GM12874 (cell line): ENCODE results near the gene RFX1.

ENCODE experiments used
- TF ChIP-seq, protein P1 (sequence below): IDR thresholded peaks from 2 replicates; pipeline ENCODE4 v1.5.1; 2011; ENCODE audit warnings: low read depth, mild to moderate bottlenecking, control low read depth, low read length, moderate library complexity; ENCODE audit not compliant: insufficient read depth

Gene RFX1

DNA sequence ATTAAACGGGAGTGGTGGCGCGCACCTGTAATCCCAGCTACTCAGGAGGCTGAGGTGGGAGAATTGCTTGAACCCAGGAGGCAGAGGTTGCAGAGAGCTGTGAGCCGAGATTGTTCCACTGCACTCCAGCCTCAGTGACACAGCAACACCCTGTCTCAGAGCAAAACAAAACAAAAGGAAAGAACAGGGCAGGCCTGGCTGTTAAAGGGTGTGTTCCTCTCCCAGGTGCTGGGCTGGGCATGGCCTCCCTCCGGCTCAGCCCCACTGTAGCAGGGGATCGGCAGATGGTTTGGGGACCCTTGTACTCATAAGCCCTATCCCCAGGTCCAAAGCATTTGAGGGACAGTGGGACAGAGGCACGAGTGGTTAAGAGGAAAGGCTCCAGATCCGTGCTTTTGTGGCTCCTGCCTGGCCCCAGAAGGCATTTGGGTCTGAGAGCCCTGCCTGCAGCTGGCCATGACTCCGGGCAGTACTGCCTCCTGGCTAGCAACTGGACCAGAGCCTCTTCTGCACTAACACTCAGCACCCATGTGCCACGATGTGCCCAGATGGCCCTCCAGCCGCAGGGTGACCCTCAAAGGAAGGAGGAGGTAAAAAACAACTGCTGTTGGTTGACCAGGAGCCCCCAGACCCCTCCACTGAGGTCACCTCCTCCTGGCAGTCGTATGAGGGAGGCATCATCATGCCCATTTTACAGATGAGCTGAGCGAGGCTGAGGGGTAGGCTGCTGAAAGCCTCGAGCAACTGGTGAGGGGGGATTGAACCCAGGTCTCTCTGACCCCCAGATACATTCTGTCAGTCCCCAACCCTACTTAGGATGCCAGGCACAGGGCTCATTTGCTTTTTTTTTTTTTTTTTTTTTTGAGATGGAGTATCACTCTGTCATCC is 10.0 kb downstream of the RFX1 start:
- TF ChIP-seq, protein P1, sequence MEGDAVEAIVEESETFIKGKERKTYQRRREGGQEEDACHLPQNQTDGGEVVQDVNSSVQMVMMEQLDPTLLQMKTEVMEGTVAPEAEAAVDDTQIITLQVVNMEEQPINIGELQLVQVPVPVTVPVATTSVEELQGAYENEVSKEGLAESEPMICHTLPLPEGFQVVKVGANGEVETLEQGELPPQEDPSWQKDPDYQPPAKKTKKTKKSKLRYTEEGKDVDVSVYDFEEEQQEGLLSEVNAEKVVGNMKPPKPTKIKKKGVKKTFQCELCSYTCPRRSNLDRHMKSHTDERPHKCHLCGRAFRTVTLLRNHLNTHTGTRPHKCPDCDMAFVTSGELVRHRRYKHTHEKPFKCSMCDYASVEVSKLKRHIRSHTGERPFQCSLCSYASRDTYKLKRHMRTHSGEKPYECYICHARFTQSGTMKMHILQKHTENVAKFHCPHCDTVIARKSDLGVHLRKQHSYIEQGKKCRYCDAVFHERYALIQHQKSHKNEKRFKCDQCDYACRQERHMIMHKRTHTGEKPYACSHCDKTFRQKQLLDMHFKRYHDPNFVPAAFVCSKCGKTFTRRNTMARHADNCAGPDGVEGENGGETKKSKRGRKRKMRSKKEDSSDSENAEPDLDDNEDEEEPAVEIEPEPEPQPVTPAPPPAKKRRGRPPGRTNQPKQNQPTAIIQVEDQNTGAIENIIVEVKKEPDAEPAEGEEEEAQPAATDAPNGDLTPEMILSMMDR: no peak

DNA sequence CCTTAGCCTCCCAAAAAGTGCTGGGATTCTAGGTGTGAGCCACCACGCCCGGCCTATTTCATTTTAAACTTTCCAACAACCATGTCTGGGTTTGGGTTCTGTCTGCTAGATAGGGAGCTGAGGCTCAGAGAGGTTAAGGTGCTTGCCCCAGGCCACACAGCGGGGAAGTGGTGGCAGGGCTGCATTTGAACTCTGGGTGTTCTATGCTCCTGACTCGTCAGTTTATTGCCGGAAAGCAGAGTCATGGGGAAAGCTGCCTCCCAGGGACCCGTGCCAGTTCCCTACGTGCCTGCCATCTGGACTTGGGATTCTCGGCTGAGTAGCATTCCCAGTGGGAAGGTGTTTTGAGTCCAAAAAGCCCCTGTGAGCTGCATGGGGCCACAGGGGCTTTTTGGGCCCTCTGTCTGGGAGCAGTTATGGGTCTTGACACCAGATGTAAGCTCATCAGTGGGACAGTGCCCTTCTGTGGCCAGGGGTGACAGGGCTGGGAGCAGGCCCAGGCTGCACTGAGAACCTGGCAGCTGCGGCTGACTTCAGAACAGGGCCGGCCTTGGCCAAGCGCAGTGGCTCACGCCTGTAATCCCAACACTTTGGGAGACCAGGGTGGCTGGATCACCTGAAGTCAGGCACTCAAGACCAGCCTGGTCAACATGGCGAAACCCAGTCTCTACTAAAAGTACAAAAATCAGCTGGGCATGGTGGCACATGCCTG is 10.9 kb downstream of the RFX1 start:
- TF ChIP-seq, protein P1: no peak

DNA sequence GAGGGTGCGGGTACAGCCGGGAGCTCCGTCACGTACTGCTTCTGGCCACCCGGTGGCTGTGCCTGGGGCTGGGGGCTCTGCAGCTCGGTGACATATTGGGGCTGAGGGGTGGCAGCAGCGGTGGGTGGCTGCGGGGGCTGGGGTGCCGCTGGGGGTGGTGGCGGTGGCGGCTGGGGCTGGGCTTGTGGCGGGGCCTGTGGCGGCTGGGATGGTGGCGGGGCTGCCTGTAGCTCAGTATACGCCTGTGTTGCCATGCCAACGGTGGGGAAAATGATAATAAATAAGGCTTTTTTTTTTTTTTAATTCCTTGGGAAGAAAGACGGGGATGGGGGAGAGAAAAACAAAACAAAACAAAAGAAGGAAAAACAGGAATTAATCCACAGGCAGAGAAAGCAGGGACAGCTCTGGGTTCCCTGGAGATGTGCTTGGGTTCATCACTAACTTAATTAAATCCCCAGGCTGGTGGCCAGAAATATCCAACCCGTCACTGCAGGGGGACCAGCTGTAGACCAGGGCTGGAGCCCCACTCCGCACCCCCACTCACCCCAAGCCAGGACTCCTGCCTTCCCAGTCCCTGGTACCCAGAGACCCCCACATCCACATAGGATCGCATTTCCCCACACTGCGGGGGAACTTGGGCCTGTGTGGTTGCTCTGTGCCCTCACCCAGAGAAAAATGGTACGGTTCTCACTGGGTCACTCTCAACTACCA is 12.4 kb downstream of the RFX1 start:
- TF ChIP-seq, protein P1: no peak

DNA sequence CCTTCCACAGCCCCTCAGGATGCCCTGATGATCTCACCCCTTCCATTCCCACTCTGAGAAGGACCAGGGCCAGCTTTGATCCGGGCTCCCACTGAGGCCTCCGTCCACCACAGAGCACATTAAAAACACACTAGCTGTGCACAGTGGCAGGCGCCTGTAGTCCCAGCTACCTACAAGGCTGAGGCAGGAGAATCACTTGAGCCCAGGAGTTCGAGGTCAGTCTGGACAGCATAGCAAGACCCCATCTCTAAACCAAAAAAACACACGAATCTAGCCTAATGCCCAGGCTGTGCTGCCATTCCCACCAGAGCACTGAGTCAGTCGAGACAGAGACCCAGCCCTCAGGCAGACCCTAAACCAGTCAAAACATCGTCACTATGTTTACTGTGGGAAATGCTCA is 14.1 kb downstream of the RFX1 start:
- TF ChIP-seq, protein P1: no peak

DNA sequence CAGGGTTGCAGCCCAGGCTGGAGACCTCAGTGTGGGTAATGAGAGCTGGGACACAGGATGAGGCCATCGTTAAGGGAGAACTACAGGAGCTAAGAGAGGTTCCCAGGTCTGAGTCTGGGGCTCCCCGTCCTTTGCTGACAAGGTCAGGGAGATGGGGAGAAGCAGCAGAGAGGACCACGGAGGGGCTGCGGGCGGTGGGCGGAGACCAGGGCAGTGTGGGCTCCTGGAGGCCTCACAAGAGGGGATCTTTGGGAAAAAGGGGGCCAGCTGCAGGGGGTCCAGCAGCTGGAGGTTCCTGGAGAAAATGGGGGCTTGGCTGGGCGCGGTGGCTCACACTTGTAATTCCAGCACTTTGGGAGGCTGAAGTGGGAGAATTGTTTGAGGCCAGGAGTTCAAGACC is 16.0 kb downstream of the RFX1 start:
- TF ChIP-seq, protein P1: no peak

DNA sequence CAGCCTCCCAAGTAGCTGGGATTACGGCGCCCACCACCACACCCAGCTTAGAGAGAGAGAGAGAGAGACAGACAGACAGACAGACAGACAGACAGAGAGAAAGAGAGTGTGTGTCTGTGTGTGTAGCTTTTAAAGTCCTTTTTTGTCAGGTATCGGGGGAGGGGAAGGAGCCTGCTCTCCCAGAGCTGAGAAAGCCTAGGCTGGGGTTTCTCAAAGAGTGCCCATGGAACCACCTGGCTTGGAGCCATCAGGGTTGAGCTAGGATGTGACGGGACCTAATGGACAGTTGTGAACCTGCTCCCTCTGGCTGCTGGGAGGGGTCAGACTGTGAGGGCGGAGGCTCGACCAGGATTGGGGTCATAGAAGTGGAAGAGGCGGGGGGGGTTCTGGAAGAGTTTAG is 16.6 kb downstream of the RFX1 start:
- TF ChIP-seq, protein P1: no peak

DNA sequence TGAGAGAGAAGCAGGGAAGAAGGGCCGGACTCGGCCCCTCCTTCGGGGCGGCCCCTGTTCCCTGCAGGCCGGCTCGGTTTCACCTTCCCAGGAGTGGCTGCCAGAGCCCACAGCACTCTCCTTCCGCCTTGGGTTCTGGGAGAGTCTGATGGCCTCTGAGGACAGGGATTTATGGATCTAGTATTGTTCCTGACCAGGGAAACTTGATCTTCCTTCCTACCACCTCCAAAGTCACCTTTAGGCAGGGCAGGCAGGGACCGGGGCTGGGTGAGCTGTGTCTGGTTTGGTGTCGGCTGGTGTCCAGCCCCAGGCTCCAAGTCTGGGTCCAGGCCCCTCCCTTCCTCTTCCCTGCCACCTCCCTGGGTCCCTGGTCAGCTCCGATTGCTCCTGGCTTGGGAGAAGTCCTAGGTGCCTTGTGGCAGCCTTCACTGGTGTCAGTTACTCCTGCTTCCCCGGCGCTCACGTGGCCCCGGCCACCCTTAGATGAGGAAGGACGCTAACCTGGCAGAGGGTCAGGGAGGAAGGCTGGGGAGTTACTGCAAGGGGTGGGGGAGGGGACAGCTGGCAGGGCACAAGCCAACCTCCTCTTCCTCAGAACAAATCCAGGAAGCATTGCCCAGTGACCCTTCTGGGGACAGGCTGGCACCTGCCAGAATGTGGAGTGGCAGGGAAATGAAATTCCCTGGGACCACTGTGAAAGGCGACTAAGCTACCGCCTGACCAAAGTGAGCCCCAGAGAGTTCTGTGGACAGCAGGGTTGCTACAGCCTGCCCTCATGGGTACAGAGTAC is 18.8 kb downstream of the RFX1 start:
- TF ChIP-seq, protein P1: no peak
